GM21515 (cell line): ENCODE measurements around the gene FAM222A.

Experiments used
- ATAC-seq: cut with Tn5 transposase; IDR thresholded peaks from one replicate; pipeline ENCODE4 v1.9.1; 2021; ENCODE audit not compliant: unreplicated experiment

Gene FAM222A

DNA sequence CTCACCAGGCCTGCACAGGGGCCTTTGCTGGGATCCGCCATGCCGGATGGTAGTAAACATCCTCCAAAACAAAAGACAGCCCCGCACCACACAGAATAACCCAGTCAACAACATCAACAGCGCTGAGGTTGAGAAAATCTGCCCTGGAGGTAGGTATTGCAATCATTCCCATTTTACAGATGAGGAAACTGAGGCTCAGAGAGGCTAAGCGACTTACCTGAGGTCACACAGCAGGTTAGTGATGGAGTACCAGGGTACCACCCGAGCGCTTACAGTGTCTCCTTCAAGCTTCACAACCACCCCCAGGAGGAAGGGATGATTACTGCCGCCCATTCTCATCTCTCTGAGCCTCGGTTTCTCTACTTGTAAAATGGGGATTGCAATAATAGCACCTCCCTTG lies 104.6 kb downstream of the FAM222A start:
- ATAC-seq, result no peak

DNA sequence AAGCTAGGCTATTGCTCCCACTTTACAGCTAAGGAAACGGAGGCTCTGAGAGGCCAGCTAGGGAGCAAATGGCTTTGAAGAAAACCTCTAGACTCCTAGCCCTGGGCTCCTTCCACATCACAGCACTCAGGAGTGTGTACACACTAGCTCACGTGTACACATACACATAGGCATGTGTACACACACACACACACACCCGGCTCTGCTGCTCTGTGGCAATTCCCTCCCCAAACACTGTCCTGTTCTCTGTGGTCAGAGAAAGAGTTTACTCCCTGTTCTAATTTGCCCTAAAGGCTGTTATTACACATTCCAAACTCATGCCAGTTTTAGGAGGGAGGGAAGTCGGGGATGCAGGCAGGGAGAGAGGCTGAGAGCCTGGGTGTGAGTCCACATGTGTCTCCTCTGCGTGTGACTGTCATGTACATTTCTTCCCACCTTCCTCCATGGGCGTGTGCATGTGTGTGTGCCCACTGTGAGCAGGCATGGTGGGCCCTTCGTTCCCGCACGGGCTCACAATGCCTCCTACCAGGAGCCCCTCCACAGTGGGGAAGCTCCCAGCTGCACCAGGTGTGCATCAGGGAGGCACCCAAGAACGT lies 105.4 kb downstream of the FAM222A start:
- no peak for ATAC-seq
